SH-SY5Y (cell line): ENCODE measurements around the gene FLT3LG.

Experiments
- GATA2 ChIP-seq: IDR thresholded peaks from 2 replicates; pipeline ENCODE4 v1.6.1; 2011; ENCODE audit warnings: mild to moderate bottlenecking, low read depth, low read length
- GATA3 ChIP-seq: IDR thresholded peaks from 2 replicates; pipeline ENCODE4 v1.6.1; 2011; ENCODE audit warnings: low read depth, mild to moderate bottlenecking, low read length, moderate library complexity

FLT3LG gene

DNA sequence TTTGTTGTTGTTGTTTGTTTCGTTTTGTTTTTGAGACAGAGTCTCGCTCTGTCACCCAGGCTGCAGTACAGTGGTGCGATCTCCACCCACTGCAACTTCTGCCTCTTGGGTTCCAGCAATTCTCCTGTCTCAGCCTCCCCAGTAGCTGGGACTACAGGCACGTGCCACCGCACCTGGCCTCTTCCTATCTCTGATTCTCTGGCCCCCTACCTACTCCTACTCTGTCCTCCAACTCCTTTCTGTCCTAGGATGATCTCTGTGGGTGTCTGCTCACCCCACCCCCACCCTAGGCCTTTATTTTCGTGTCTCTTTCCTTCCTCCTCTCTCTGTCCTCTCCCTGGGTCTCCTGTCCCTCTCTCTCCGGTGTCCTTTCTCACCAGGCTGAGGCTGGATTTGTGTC lies 23.6 kb upstream of the FLT3LG start:
- TF ChIP-seq GATA3 (no peak), GATA2 (no peak)

DNA sequence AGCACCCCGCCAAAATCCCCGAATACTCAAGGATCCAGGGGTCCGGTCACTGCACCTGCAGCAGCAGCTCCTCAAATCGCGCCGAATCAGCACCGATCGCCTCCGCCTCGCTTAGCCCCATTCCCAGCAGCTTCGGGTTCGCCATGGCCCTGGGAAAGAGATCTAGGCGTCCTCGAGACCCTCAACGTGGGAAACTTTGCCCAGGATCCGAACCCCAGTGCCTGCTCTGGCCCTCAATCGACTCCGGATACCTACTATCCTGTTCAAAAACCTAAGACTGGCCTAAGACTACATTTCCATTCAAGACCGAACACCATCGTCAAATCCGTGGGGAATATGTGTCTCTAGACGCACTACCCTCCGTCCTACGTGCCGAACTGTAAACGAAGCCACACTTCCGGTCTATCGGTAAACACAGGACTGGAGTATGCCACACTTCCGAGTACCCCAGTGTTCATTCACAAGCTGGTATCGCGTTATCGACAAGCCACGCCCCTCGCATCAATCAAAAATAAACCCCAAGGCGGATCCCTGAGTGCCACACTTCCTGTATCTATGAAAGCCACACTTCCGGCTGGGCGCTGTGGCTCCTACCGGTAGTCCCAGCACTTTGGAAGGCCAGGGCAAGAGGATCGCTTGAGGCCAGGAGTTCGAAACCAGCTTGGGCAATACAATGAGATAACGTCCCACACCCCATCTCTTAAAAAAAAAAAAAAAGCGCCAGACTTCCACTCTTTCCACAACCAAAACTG lies 22.4 kb upstream of the FLT3LG start, which contains the start of gene PIH1D1:
PIH1D1 (minus strand) TSS at position 385 of the 752 bp plus-strand sequence; CDS start at position 145, 240 bp downstream.
- TF ChIP-seq GATA2 (peak; percentile 48), GATA3 (no peak)

DNA sequence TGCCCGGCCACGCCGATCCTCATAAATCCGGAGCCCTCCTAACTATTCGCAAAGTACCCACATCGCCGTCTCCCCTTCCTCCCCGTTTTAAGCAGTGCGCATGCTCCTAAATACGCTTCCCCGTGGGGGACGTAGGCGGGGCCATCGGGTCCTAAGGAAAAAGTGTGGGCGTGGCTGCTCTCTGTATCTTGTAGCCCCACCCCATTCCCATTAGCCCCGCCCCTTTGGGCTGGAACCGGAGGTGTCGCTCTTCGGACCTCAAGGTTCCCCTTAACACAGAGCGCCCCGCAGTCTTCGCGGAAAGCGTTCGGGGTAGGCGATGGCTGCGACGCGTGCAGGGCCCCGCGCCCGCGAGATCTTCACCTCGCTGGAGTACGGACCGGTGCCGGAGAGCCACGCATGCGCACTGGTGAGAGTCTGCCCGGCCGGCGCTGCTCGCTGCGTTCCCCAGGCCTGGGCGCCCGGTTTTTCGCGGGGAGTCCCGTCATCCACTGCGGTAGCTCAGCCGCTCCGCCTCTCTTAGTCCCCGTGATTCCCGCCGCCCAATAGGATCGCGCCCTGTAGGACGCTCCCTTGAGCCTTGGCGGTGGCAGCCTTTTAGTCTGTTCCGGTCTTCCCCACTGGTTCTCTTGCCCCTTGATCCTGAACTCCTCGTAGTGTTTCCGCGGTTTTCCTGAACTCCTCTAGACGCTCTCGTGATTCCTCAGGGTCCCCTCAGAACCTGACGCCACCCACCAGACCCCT lies 20.8 kb upstream of the FLT3LG start, which contains the start of gene ALDH16A1:
ALDH16A1 (plus strand) TSS at position 213 of the 744 bp plus-strand sequence; CDS start at position 320, 107 bp downstream.
- TF ChIP-seq GATA3 (no peak), GATA2 (no peak)

DNA sequence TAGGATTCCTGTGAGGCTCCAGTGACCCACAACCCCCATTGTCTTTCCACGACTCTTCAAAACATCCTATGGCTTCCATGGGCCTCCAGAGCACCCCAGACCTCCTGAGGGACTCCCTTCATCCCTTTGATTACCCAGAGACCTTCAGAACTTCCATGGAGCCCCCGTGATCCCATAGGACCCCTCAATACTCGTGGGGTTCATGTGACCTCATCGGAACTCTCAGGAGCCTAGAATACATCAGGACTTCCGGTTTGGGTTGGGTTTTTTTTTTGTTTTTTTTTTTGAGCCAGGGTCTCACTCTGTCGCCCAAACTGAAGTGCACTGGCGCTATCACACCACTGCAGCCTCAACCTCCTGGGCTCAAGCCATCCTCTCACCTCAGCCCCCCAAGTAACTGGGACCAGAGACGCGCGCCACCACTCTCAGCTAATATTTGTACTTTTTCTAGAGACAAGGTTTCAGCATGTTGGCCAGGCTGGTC lies 20.2 kb upstream of the FLT3LG start:
- TF ChIP-seq GATA2 (no peak), GATA3 (no peak)

DNA sequence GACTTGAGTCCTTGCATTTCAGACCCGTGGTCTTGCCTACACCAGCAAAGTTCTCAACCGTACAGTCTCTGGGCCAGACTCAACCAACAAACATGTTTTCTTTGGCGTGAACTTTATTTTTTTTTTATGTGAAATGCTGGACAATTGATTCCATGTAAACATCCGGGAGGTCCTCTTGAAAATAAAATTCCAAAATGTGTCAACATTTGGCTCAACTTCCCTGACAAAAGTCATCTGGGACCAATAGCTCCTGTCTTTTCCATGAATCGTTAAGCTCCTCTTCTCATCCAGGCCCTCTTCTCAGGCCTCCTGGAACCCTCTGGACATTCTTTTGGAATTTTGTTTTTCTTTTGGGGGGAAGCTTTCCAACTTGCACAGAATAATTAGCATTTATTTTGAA lies 18.2 kb upstream of the FLT3LG start:
- no peak for TF ChIP-seq GATA3
- no peak for TF ChIP-seq GATA2

DNA sequence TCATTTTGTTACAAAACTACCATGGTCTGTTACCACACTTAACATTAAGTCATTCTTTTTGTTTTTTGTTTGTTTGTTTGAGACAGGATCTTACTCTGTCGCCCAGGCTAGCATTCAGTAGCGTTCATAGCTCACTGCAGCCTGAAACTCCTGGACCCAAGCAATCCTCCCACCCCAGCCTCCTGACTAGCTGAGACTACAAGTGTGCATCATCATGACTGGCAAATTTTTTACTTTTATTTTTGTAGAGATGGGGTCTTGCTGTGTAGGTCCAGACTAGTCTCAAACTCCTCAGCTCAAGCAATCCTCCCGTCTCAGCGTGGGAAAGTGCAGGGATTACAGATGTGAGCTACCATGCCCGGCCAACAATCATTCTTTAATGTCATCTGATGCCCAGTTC lies 17.7 kb upstream of the FLT3LG start:
- TF ChIP-seq GATA2 (no peak), GATA3 (no peak)

DNA sequence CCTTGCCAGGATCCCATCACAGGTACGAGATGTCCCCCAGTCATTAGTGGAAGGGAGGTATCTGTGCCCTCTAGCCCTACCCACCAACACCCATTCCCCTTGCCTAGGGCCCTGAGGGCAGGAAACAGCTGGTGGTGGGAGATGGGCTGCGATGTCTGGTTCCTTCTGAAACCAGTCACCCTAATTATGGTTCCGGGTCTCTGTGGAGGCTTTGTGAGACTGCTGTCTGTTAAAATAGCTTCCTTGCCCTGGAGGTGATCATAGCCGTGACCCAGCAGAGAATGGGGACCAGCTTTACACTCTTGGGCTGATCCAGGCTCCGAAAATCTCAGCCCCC lies 15.5 kb upstream of the FLT3LG start:
- TF ChIP-seq GATA2: no peak
- TF ChIP-seq GATA3: no peak

DNA sequence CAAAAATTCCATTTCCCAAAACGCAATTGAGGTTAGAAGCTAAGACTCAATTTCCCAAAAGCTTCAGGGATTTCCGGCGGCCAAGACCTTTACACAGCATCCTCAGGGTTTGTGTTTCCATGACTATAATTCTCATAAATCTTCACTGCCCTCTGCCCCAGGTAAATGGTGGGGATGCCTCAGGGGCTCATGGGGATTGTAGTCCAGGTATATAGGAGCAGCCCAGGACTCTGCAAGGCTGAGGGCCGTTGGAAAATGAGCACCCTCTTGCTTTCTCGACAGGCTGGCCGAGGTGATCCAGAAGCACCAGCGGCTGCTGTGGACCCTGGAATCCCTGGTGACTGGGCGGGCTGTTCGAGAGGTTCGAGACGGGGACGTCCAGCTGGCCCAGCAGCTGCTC lies 14.6 kb upstream of the FLT3LG start:
- TF ChIP-seq GATA3 (no peak), GATA2 (no peak)

DNA sequence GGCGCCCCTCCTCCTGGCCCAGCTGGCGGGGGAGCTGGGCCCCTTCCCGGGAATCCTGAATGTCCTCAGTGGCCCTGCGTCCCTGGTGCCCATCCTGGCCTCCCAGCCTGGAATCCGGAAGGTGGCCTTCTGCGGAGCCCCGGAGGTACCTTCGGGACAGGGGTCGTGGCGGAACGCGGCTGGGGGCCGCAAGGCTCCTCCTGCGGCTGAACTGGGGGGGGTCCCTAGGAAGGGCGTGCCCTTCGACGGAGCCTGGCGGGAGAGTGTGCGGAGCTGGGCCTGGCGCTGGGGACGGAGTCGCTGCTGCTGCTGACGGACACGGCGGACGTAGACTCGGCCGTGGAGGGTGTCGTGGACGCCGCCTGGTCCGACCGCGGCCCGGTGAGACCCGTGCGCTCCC lies 12.4 kb upstream of the FLT3LG start:
- TF ChIP-seq GATA3 (no peak), GATA2 (no peak)

DNA sequence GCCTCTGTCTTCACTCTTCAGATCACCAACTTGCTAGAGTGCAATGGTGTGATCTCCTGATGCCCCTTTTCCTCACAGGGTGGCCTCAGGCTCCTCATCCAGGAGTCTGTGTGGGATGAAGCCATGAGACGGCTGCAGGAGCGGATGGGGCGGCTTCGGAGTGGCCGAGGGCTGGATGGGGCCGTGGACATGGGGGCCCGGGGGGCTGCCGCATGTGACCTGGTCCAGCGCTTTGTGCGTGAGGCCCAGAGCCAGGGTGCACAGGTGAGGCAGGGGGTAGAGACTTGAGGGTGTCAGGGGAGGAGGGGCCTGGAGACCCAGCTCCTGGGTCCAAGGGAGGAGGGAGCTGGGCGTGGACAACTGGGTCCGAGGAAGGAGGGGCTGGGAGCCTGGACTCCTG lies 11.5 kb upstream of the FLT3LG start:
- TF ChIP-seq GATA2: no peak
- TF ChIP-seq GATA3: no peak

DNA sequence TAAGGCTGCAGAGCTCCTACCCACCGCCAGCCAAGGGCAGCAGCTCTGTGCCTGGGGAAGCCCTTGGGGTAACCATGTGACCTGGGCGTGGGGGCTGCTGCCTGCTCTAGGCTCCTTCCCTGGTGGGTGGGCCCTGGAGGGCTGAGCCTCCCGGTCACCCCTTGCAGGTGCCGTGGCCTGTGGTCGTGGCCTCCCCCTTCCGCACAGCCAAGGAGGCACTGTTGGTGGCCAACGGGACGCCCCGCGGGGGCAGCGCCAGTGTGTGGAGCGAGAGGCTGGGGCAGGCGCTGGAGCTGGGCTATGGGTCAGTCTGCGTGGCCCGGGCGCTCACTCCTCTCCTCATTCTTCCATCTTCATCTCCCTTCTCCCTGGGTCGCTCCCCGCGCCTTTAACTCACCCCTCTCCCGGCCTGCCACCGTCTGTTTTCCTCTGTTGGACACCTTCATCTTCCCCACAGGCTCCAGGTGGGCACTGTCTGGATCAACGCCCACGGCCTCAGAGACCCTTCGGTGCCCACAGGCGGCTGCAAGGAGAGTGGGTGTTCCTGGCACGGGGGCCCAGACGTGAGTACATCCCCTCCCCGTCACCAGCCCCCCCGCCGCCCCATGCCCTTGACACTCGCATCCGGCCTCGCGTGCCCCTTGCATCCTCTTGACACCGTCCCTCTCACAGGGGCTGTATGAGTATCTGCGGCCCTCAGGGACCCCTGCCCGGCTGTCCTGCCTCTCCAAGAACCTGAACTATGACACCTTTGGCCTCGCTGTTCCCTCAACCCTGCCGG lies 9.9 kb upstream of the FLT3LG start:
- TF ChIP-seq GATA3: no peak
- TF ChIP-seq GATA2: no peak

DNA sequence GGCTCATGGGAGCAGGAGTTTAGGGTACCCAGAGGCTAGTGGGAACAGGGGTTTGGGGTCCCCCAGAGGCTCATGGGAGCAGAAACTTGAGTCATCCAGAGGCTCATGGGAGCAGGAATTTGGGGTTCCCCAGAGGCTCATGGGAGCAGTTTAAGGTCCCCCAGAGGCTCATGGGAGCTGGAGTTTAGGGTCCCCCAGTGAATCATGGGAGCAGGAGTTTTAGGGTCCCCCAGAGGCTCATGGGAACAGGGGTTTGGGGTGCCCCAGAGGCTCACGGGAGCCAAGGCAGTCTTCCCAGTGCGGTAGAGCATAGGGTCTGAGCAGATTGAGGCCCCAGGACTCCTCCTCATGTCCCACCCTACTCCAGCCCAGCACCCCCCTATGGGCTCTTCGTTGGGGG lies 8.6 kb upstream of the FLT3LG start:
- TF ChIP-seq GATA2: no peak
- no peak for TF ChIP-seq GATA3

DNA sequence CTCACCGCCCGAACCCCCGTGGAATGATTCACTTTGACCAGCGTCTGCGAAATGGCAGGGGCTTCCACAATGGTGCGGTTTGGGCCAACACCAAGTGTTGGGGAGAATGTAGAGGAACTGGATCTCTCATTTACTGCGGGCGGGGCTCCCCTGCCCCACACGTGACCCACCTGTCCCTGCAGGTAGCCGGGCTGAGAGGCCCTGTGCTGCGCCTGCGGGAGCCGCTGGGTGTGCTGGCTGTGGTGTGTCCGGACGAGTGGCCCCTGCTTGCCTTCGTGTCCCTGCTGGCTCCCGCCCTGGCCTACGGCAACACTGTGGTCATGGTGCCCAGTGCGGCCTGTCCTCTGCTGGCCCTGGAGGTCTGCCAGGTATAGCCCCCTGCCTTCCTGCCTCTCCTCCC lies 5.8 kb upstream of the FLT3LG start:
- no peak for TF ChIP-seq GATA2
- no peak for TF ChIP-seq GATA3

DNA sequence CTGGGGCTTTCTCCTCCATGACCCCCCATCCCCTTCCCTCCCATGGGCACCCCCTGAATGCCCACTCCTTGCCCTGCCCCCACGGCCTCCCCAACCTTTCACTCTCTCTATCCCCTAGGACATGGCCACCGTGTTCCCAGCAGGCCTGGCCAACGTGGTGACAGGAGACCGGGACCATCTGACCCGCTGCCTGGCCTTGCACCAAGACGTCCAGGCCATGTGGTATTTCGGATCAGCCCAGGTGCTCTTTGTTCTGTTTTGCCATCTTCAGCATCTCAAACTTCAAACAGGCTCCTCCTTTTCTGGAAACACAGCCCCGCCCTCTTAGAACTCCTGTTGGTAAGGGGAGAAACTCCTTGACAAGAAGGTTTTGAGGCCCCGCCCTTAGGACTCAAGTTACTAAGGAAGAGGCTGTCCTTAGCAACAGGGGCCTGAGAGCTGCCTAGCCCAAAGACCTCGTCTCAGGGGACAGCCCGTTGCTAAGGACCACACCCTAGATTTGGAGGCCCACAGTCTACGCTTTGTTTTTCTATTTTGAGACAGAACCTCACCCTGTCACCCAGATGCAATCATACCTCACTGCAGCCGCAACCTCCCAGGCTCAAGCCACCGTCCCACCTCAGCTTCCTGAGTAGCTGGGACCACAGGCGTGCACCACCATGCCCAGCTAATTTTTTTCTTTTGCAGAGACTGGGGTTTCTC lies 5.1 kb upstream of the FLT3LG start:
- TF ChIP-seq GATA2 (no peak), GATA3 (no peak)
